Prostate gland (tissue), 2 donors: Measurements from ENCODE around the gene SLC5A10.

ENCODE experiments used
- CTCF ChIP-seq, 4 experiments: fragments of 200-600 bp in 2 of 4; fragments of 450-650 bp in 2 of 4; sonication (generic) in 2 of 4; IDR thresholded peaks; 1 replicate in 3 of 4; 2 replicates in 1 of 4; pipeline ENCODE4 v1.5.1; 2016 to 2019; ENCODE audit warnings: antibody characterized with exemption in 4 of 4, mild to moderate bottlenecking in 2 of 4, moderate library complexity in 2 of 4
- POLR2A ChIP-seq: fragments of 450-650 bp; IDR thresholded peaks from one replicate; pipeline ENCODE4 v1.6.1; 2016; ENCODE audit warnings: antibody characterized with exemption, mild to moderate bottlenecking
- POLR2AphosphoS5 ChIP-seq: sonication (generic); formaldehyde crosslinking; IDR thresholded peaks from one replicate; pipeline ENCODE4 v1.6.1; 2017; ENCODE audit warnings: antibody characterized with exemption

- TF ChIP-seq CTCF (IDR thresholded peaks at IDR 0.05) (no peak), POLR2AphosphoS5 (no peak), POLR2A (no peak)
Observed at GRCh38 chr17:19013226-19013625, 61.3 kb downstream of the SLC5A10 start.
